GM21619 (cell line): Measurements from ENCODE around the gene EPHA3.

Source experiments
- ATAC-seq: cut with Tn5 transposase; IDR thresholded peaks from one replicate; pipeline ENCODE4 v1.9.1; 2021; ENCODE audit not compliant: unreplicated experiment

Gene EPHA3

GRCh38 chr3:89434621-89435380 is 327.4 kb downstream of the EPHA3 start:
- no peak for ATAC-seq

DNA sequence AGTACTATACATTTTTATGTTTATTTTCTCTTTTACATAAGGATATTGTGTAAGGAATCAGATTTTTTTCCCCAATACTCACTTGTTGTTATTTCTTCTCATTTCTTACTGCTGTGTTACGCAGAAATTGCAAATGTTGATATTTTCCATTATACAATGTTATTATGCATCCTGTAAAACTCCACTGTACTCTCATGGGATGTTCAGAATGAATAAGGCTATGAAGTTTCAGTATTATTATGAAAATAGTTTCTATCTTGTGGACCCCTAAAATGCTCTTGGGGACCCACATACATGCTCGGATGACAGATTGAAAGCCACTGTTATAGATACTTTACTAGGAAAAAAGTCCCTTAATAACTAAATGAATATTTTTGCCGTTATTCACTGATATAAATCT is 329.4 kb downstream of the EPHA3 start:
- ATAC-seq, result no peak

- no peak for ATAC-seq
These were observed 333.0 kb downstream of the EPHA3 start for GRCh38 chr3:89440386-89440785.

GRCh38 chr3:89441141-89441540 is 333.7 kb downstream of the EPHA3 start:
- no peak for ATAC-seq

- ATAC-seq, result no peak
These were observed 339.2 kb downstream of the EPHA3 start for GRCh38 chr3:89446593-89446992.

DNA sequence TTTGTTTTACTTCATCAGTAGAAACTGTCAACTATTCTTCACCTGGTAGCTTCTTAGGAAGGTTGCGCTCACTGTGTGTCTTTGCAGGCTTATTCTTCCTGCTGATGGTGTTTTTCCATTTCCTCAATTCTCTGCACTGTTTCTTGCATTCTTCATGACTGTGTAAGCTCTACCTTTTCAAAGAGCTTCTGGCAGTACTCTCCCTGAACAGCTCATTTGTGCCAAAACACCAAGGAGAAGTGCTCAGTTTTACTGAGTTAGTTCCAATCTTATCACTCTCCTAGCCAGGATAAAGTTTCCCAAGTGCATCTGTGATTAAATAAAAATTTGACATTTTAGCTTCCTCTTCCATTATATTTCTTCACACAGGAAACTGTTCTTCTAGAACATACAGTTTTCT is 339.8 kb downstream of the EPHA3 start:
- no peak for ATAC-seq

GRCh38 chr3:89449086-89449485 is 341.7 kb downstream of the EPHA3 start:
- no peak for ATAC-seq

GRCh38 chr3:89452066-89452465 is 344.6 kb downstream of the EPHA3 start:
- no peak for ATAC-seq

DNA sequence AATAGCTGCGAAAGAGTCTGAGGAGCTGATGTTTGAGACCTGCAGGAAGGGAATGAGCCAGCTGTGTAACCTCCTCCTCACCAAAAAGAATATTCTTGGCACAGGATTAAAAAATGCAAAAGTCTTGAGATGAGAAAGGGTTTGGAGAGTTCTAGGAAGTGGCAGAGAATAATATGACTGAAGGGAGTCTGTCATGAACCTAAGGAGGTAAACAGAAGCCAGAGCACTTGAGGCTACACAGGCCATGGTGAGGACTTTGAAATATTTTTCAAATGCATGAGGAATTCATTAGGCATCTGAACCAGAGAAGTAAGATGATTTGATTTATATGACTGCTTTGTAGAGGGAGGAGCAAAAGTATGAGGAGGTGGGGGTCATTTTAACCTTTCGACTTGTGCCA is 347.8 kb downstream of the EPHA3 start:
- no peak for ATAC-seq

- ATAC-seq, result no peak
These were observed 360.5 kb downstream of the EPHA3 start for GRCh38 chr3:89467898-89468363.

- ATAC-seq, result no peak
These were observed 364.7 kb downstream of the EPHA3 start for GRCh38 chr3:89472101-89472500.

DNA sequence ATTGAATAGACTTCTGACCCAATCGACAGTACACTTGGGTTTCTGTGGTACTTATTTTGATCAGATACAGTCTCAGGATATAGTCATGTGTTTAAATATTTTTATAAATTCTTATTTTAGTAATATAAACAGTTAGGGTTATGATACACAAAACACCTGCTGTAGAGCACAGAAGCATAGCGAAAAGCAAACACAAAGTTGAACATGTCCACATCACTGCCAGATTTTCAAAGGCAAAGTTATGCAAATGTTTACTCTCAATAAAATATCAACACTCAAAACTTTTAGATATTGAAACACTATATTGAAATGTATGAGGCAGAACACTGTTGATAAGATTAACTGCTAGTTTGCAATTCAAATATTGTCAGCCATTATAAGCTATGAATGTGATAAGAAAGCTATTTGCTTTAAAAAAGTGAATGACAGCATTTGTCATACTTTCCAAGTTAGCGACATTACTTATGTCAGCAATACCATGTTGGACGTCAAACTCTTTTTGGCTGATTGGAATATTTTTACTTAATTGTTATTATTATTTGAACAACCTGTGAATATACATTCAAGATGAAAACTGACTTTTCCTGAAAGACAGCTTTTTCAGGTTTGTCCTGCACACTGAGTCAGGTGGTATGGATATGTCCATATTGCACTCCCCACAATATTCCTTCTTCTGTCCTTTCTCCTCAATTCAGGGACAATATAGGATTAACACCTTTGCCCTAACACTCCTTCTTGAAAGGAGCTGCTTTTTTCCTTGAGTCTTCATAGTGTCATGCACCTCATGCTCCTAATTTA is 367.1 kb downstream of the EPHA3 start:
- no peak for ATAC-seq

- no peak for ATAC-seq
These were observed 381.6 kb downstream of the EPHA3 start for GRCh38 chr3:89488800-89489580.

DNA sequence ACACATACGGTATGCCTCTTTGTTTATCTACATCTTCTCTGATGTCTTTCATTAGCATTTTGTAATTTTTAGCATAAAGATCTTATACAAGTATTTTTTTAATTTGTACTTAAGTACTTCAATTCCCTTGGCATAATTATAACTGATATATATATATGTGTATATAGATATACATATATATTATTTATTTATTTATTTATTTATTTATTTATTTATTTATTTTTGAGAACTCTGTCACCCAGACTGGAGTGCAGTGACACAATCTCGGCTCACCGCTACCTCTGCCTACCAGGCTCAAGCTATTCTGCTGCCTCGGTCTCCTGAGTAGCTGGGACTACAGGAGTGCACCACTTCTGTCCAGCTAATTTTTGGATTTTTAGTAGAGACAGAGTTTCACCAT is 382.7 kb downstream of the EPHA3 start:
- no peak for ATAC-seq

DNA sequence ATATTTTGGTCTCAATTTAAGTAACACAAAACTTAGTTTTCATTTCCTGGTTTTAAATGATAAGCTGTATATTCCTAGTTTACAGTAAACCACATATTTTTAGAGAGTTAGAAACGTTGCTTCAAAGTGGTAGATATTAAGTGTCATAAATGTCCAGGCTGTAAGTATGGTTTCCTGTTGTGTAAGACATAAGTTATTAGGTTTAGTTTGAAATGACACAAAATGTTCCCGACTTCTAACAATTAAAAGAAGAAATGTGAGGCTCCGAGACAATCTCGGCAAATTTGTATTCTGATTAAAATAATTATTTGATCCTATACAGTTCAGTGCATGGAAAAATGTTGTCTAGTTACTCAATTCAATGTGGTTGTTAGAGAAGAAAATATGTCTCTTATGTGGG is 387.3 kb downstream of the EPHA3 start:
- ATAC-seq, result no peak

- ATAC-seq, result no peak
These were observed 396.5 kb downstream of the EPHA3 start for GRCh38 chr3:89503891-89504391.

DNA sequence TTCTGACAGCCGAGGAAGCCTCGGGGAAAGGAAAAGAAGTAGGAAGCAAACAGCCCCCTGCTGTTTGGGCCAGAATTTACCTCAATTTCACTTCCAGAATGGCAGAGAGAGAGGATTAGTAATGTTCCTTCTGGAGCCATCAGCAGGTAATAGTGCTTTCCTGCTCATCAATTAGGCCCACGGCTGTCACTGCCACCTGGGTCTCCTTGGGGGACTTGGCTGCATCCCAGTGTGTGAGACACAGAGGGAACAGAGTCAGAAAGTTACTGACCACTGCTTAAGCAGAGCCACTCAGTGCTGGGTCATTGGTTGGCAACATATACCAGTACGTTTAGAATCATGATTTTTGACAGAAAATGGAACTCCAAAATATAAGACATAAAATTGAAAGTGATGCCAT is 397.0 kb downstream of the EPHA3 start:
- ATAC-seq, result no peak

- no peak for ATAC-seq
These were observed 399.2 kb downstream of the EPHA3 start for GRCh38 chr3:89506462-89507103.

- ATAC-seq, result no peak
These were observed 413.9 kb downstream of the EPHA3 start for GRCh38 chr3:89521328-89521727.

DNA sequence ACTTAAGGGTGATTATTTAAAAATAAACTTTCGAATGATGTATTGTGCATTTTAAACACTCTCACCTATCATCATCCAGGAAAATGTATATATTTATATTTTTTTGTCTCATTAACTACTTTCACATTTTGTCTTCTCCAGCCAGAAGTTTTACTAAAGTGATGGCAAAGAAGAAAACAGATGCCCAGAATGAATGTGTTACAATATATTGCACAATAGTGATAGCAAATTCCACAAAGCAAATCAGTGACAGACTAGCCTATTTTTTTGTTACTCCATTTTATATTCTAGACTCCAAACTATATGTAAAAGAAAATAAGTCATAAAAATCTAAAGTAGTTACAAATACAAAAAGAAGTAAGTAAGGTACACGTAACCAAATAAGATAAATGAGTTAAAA is 414.7 kb downstream of the EPHA3 start:
- ATAC-seq, result no peak

GRCh38 chr3:89525609-89526008 is 418.2 kb downstream of the EPHA3 start:
- no peak for ATAC-seq
